RWPE2 (cell line): ENCODE results near the gene NFATC4.
A peak's percentile ranks its signal among the peaks of the same experiment; 100 is the strongest.
"Not testable (repeated sequence)": the region's sequence is repeated elsewhere in the genome, so short reads cannot be mapped to it uniquely, and the experiment has no call there.

Source experiments
- ATAC-seq: fragments of 200-7000 bp; cut with Tn5 transposase; 3 replicates; pipeline ENCODE4 v1.9.1; 2021; ENCODE audit warnings: low read depth
- DNase-seq: peaks from one replicate; pipeline ENCODE4 v3.0.0-alpha.2; 2020; ENCODE audit warnings: low spot score
- H3K27ac ChIP-seq: fragments of 450-650 bp; 2 replicates; pipeline ENCODE4 v1.5.1; 2017; ENCODE audit warnings: mild to moderate bottlenecking; ENCODE audit not compliant: poor library complexity, severe bottlenecking
- H3K27me3 ChIP-seq: fragments of 250-450 bp; sonication (Bioruptor Pico); 2 replicates; pipeline ENCODE4 v1.5.1; 2021; ENCODE audit warnings: mild to moderate bottlenecking, moderate library complexity; ENCODE audit not compliant: insufficient read depth, poor library complexity, severe bottlenecking
- H3K36me3 ChIP-seq: fragments of 250-450 bp; sonication (Bioruptor Pico); 2 replicates; pipeline ENCODE4 v1.5.1; 2020; ENCODE audit warnings: low read depth, mild to moderate bottlenecking, moderate library complexity
- H3K4me1 ChIP-seq: fragments of 250-450 bp; sonication (Bioruptor Pico); 2 replicates; pipeline ENCODE4 v1.5.1; 2021; ENCODE audit warnings: mild to moderate bottlenecking, moderate library complexity; ENCODE audit not compliant: insufficient read depth, poor library complexity, severe bottlenecking
- H3K4me3 ChIP-seq: fragments of 250-450 bp; sonication (Bioruptor Pico); 2 replicates; pipeline ENCODE4 v1.5.1; 2021; ENCODE audit warnings: mild to moderate bottlenecking, moderate library complexity; ENCODE audit not compliant: severe bottlenecking
- H3K9me3 ChIP-seq: fragments of 250-450 bp; sonication (Bioruptor Pico); 2 replicates; pipeline ENCODE4 v1.5.1; 2021; ENCODE audit warnings: mild to moderate bottlenecking, moderate library complexity; ENCODE audit not compliant: severe bottlenecking
- CTCF ChIP-seq: fragments of 450-650 bp; IDR thresholded peaks from one replicate; pipeline ENCODE4 v1.5.1; 2017; ENCODE audit warnings: mild to moderate bottlenecking, moderate library complexity; ENCODE audit not compliant: poor library complexity, severe bottlenecking

NFATC4 gene

GRCh38 chr14:24353559-24354481 lies 14.2 kb upstream of the NFATC4 start:
- no peaks in the 10 kb centered on the region for H3K36me3 ChIP-seq
- no peaks in the 10 kb centered on the region for H3K9me3 ChIP-seq
- peak overlapping the region; percentile 10 for H3K27ac ChIP-seq
- H3K27me3 ChIP-seq = no peaks in the 10 kb centered on the region
- peak; percentile 35; the same call in 2 of the 3 replicates for ATAC-seq
- DNase-seq = no peak
- no peak for TF ChIP-seq CTCF
- H3K4me3 ChIP-seq = no peak overlapping the region
- H3K4me1 ChIP-seq = peaks cover 7% of the 10 kb centered on the region

GRCh38 chr14:24354482-24354825 lies 13.5 kb upstream of the NFATC4 start:
- not testable (repeated sequence) for H3K27me3 ChIP-seq, H3K36me3 ChIP-seq, H3K4me1 ChIP-seq, H3K9me3 ChIP-seq, ATAC-seq, DNase-seq, H3K4me3 ChIP-seq
- H3K27ac ChIP-seq = peak overlapping the region; percentile 10

GRCh38 chr14:24355009-24355408 lies 13.0 kb upstream of the NFATC4 start:
- H3K27me3 ChIP-seq = no peaks in the 10 kb centered on the region
- DNase-seq = no peak
- no peak for TF ChIP-seq CTCF
- peak; percentile 17; the same call in 1 of the 3 replicates for ATAC-seq
- H3K4me1 ChIP-seq = peaks cover 7% of the 10 kb centered on the region
- no peak overlapping the region for H3K27ac ChIP-seq
- no peak overlapping the region for H3K4me3 ChIP-seq
- H3K36me3 ChIP-seq = no peaks in the 10 kb centered on the region
- H3K9me3 ChIP-seq = no peaks in the 10 kb centered on the region

- Histone ChIP-seq H3K4me3 (no peak overlapping the region), H3K4me1 (peaks cover 7% of the 10 kb centered on the region), H3K27me3 (no peaks in the 10 kb centered on the region), H3K27ac (no peak overlapping the region), H3K36me3 (no peaks in the 10 kb centered on the region), H3K9me3 (no peaks in the 10 kb centered on the region)
- ATAC-seq (no peak), DNase-seq (no peak)
- TF ChIP-seq CTCF = no peak
Measured at GRCh38 chr14:24356208-24356607, 11.8 kb upstream of the NFATC4 start.

- ATAC-seq (no peak), DNase-seq (no peak)
- no peak for TF ChIP-seq CTCF
- Histone ChIP-seq H3K36me3 (no peaks in the 10 kb centered on the region), H3K9me3 (no peaks in the 10 kb centered on the region), H3K27me3 (no peaks in the 10 kb centered on the region), H3K4me3 (no peak overlapping the region), H3K4me1 (no peaks in the 10 kb centered on the region), H3K27ac (no peak overlapping the region)
Measured at GRCh38 chr14:24360281-24360680, 7.7 kb upstream of the NFATC4 start.
